GM19099 (cell line): Measurements from ENCODE around the gene STK32B.

Experiments used
- POLR2A ChIP-seq: IDR thresholded peaks from 3 replicates; pipeline ENCODE4 v1.6.1; 2011; ENCODE audit warnings: low read depth; ENCODE audit not compliant: insufficient read length; ENCODE audit errors: extremely low read depth

The STK32B gene

GRCh38 chr4:5192271-5192670 is 141.0 kb downstream of the STK32B start:
- no peak for TF ChIP-seq POLR2A

- no peak for TF ChIP-seq POLR2A
These were observed 141.4 kb downstream of the STK32B start for GRCh38 chr4:5192678-5193077.

GRCh38 chr4:5198656-5199541 is 147.6 kb downstream of the STK32B start:
- no peak for TF ChIP-seq POLR2A

GRCh38 chr4:5199912-5200311 is 148.6 kb downstream of the STK32B start:
- no peak for TF ChIP-seq POLR2A

- TF ChIP-seq POLR2A = no peak
These were observed 149.2 kb downstream of the STK32B start for GRCh38 chr4:5200513-5200912.

- no peak for TF ChIP-seq POLR2A
These were observed 152.2 kb downstream of the STK32B start for GRCh38 chr4:5203309-5203992.

- TF ChIP-seq POLR2A = no peak
These were observed 152.7 kb downstream of the STK32B start for GRCh38 chr4:5203993-5204310.

GRCh38 chr4:5204781-5205180 is 153.5 kb downstream of the STK32B start:
- TF ChIP-seq POLR2A = no peak

- no peak for TF ChIP-seq POLR2A
These were observed 154.9 kb downstream of the STK32B start for GRCh38 chr4:5206016-5206790.

- no peak for TF ChIP-seq POLR2A
These were observed 158.6 kb downstream of the STK32B start for GRCh38 chr4:5209862-5210261.

- no peak for TF ChIP-seq POLR2A
These were observed 160.1 kb downstream of the STK32B start for GRCh38 chr4:5211282-5211839.

- TF ChIP-seq POLR2A = no peak
These were observed 161.2 kb downstream of the STK32B start for GRCh38 chr4:5212255-5213013.

- TF ChIP-seq POLR2A = no peak
These were observed 161.9 kb downstream of the STK32B start for GRCh38 chr4:5213087-5213595.

GRCh38 chr4:5215321-5215720 is 164.0 kb downstream of the STK32B start:
- no peak for TF ChIP-seq POLR2A

- TF ChIP-seq POLR2A = no peak
These were observed 166.1 kb downstream of the STK32B start for GRCh38 chr4:5217421-5217820.
